ENCODE measurements around the gene IL10RA.
"Not testable (repeated sequence)": the region's sequence is repeated elsewhere in the genome, so short reads cannot be mapped to it uniquely, and the experiment has no call there.

Gene IL10RA

GRCh38 chr11:117985953-117986887 is at the start of gene IL10RA:
IL10RA (plus strand) TSS chr11:117986394; CDS start chr11:117986468, 74 bp downstream.
- DNase-seq, result peak in 46 of 56 donors; percentile 17 to 86 (median 58)

GRCh38 chr11:117936973-117937372 is 49.2 kb upstream of the IL10RA start:
- DNase-seq, result no peak

- no peak for DNase-seq
Measured at GRCh38 chr11:117940736-117941135, 45.5 kb upstream of the IL10RA start.

GRCh38 chr11:117941163-117941707 is 45.0 kb upstream of the IL10RA start:
- no peak for DNase-seq

GRCh38 chr11:117941976-117942654 is 44.1 kb upstream of the IL10RA start:
- DNase-seq, result no peak

GRCh38 chr11:117944554-117944953 is 41.6 kb upstream of the IL10RA start:
- DNase-seq, result no peak

GRCh38 chr11:117945047-117945810 is 41.0 kb upstream of the IL10RA start:
- no peak for DNase-seq

GRCh38 chr11:117946156-117946841 is 39.9 kb upstream of the IL10RA start:
- no peak for DNase-seq

GRCh38 chr11:117946842-117947526 is 39.2 kb upstream of the IL10RA start:
- peak in 55 of 56 donors; percentile 19 to 90 (median 67) for DNase-seq

- not testable (repeated sequence) for DNase-seq
Measured at GRCh38 chr11:117947751-117948150, 38.4 kb upstream of the IL10RA start.

- DNase-seq, result not testable (repeated sequence)
Measured at GRCh38 chr11:117948466-117948865, 37.7 kb upstream of the IL10RA start.

- no peak for DNase-seq
Measured at GRCh38 chr11:117949062-117949461, 37.1 kb upstream of the IL10RA start.

GRCh38 chr11:117950301-117950700 is 35.9 kb upstream of the IL10RA start:
- no peak for DNase-seq

- DNase-seq, result no peak
Measured at GRCh38 chr11:117950993-117951961, 34.9 kb upstream of the IL10RA start.

GRCh38 chr11:117953024-117953671 is 33.0 kb upstream of the IL10RA start:
- DNase-seq, result no peak

GRCh38 chr11:117958949-117959348 is 27.2 kb upstream of the IL10RA start:
- no peak for DNase-seq

GRCh38 chr11:117959438-117960149 is 26.6 kb upstream of the IL10RA start:
- no peak for DNase-seq

GRCh38 chr11:117960406-117960805 is 25.8 kb upstream of the IL10RA start:
- no peak for DNase-seq

All from amygdala (tissue), 56 donors.